Measurements from ENCODE around the gene PRMT1. TPM values are rescaled to one million over a fixed set of nuclear protein-coding genes. Genes with fewer than 3 reads are reported as not detected.

Gene PRMT1
- total and polyA plus RNA-seq, 9 of the 15 experiments (the other 6 are each of a cell fraction or from before 2014, with no cell fraction given): 13.3 to 464 (median 326) TPM

- no peak for TF ChIP-seq ATF3 (IDR thresholded peaks at IDR 0.05)
- TF ChIP-seq ATF3 (CRISPR knock-in tag; conservative IDR thresholded peaks at IDR 0.05): peak; percentile 13; the same call in 1 of the 2 replicates
- no peak for TF ChIP-seq ZEB2 (IDR thresholded peaks at IDR 0.05)
- no peak for TF ChIP-seq ZBTB33 (CRISPR knock-in tag; IDR thresholded peaks at IDR 0.05)
- TF ChIP-seq NFE2 (IDR thresholded peaks at IDR 0.05; ENCODE audit: low read depth): peak; percentile 83
- TF ChIP-seq NR2C1 (IDR thresholded peaks at IDR 0.05): peak; percentile 93
- peak; percentile 89 for TF ChIP-seq NR2C1 (tag; IDR thresholded peaks at IDR 0.05)
Measured at GRCh38 chr19:49676784-49677230, 264 bp upstream of the PRMT1 start (continued).
